ENCODE measurements around the gene MPL. TPM values are rescaled to one million over a fixed set of nuclear protein-coding genes. Genes with fewer than 3 reads are reported as not detected.

Gene MPL
- total RNA-seq, 2 experiments from 2014 or later, result not detected

DNA sequence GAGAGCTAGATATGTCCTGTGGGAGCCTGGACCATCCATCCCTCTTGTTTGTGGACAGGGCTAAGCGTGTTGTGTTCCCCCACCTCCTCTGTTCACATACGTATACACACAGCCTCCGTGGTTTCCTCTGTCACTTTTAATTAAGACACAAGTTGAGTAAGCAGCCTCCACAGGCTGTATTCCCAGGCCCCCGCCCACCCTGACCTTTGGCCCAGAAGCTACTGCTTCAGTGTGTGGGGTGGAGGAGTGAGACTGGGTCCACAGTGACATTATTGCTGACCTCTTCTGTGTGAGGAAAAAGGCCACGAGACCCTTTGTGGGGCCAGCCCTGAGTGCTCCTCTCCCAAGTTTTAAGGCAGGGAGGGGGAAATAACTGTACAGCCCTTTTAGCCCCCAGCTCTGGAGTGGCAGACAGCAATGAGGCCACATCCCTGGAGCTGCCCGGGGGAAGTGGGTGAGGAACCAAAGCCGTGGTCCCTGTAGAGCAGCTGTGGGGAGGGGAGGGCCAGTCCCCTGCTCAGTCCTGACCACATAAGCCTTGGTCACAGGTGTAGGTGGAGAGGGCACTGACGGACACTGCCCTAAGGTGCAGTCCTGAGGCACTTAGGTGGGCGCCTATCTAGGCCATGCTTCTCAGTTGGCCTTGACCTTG, 25.8 kb downstream of the MPL start:
- ATAC-seq (ENCODE audit: poor library complexity) (no peak), DNase-seq (no peak)
- Histone ChIP-seq H3K4me3 (ENCODE audit: low read length) (no peak overlapping the region), H3K9me3 (ENCODE audit: control insufficient read depth in 1 of 2, insufficient read depth in 1 of 2, low read length in 2 of 2) (no peaks in the 10 kb centered on the region), H3K27ac (ENCODE audit: low read depth in 1 of 2, low read length in 2 of 2) (no peak overlapping the region), H3K27me3 (ENCODE audit: control insufficient read depth in 1 of 2, insufficient read depth in 2 of 2, low read length in 2 of 2) (no peaks in the 10 kb centered on the region), H3K4me1 (ENCODE audit: insufficient read depth, low read length) (peaks cover 29% of the 10 kb centered on the region), H3K36me3 (ENCODE audit: insufficient read depth, low read length) (peaks cover 40% of the 10 kb centered on the region)
- ChIA-PET POLR2A (interaction anchor here (1.2 kb wide), 1 partner anchor 25 kb away, joined by 3 read pairs; no protein-coding TSS in a partner anchor), CTCF (no interaction called here)
- Mint-ChIP-seq H3K27ac (no peak overlapping the region), H3K4me1 (ENCODE audit: low read depth) (peaks cover 35% of the 10 kb centered on the region), H3K4me3 (no peak overlapping the region), H3K9me3 (no peaks in the 10 kb centered on the region), H3K36me3 (ENCODE audit: low read depth) (peaks cover 57% of the 10 kb centered on the region), H3K27me3 (no peaks in the 10 kb centered on the region)
- intact Hi-C loops (cut with DNase I, micrococcal nuclease), result loop anchor here in 1 of 2 experiments (5.0 to 10.0 kb wide), 2 partner anchors 581 to 681 kb away; partner anchors contain the start of genes IPO13 and YBX1
- TF ChIP-seq, protein P1, sequence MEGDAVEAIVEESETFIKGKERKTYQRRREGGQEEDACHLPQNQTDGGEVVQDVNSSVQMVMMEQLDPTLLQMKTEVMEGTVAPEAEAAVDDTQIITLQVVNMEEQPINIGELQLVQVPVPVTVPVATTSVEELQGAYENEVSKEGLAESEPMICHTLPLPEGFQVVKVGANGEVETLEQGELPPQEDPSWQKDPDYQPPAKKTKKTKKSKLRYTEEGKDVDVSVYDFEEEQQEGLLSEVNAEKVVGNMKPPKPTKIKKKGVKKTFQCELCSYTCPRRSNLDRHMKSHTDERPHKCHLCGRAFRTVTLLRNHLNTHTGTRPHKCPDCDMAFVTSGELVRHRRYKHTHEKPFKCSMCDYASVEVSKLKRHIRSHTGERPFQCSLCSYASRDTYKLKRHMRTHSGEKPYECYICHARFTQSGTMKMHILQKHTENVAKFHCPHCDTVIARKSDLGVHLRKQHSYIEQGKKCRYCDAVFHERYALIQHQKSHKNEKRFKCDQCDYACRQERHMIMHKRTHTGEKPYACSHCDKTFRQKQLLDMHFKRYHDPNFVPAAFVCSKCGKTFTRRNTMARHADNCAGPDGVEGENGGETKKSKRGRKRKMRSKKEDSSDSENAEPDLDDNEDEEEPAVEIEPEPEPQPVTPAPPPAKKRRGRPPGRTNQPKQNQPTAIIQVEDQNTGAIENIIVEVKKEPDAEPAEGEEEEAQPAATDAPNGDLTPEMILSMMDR (IDR thresholded peaks at IDR 0.05), result no peak

DNA sequence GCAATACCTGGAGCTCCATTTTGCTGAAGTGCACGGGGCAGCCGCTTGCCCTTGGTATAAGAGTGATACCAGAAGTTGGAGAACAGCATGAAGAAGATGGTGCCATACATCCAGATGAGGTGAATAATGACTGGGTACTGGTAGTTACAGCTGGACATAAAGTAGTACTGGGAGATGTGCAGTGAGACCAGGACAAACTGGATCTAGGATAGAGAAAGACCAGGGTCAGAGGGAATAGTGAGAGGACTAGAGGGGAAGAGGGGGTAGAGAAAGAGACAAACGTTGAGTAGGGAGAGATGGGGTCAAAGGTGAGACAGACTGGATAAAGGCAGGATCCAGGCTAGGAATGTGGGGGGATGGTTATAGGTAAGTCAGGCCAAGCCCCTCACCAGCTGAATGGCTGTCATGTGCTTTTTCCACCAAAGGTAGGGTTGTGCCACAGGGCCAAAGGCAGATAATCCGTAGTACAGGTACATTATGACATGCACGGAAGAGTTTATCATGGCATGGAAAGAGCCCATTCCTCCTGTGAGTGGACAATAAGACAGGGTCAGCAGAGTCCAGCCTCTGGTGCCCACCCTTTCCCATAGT, 26.4 kb downstream of the MPL start:
- ChIA-PET POLR2A (interaction anchor here (1.2 kb wide), 1 partner anchor 25 kb away, joined by 3 read pairs; no protein-coding TSS in a partner anchor), CTCF (no interaction called here)
- TF ChIP-seq, protein P1 (IDR thresholded peaks at IDR 0.05), result no peak
- no peak overlapping the region for H3K4me3 Mint-ChIP-seq
- H3K27ac Mint-ChIP-seq, result no peak overlapping the region
- H3K9me3 Mint-ChIP-seq, result no peaks in the 10 kb centered on the region
- Histone ChIP-seq H3K9me3 (ENCODE audit: control insufficient read depth in 1 of 2, insufficient read depth in 1 of 2, low read length in 2 of 2) (no peaks in the 10 kb centered on the region), H3K4me3 (ENCODE audit: low read length) (no peak overlapping the region), H3K27ac (ENCODE audit: low read depth in 1 of 2, low read length in 2 of 2) (no peak overlapping the region), H3K36me3 (ENCODE audit: insufficient read depth, low read length) (peaks cover 40% of the 10 kb centered on the region), H3K4me1 (ENCODE audit: insufficient read depth, low read length) (peaks cover 32% of the 10 kb centered on the region), H3K27me3 (ENCODE audit: control insufficient read depth in 1 of 2, insufficient read depth in 2 of 2, low read length in 2 of 2) (no peaks in the 10 kb centered on the region)
- peaks cover 35% of the 10 kb centered on the region for H3K4me1 Mint-ChIP-seq (ENCODE audit: low read depth)
- H3K27me3 Mint-ChIP-seq, result no peaks in the 10 kb centered on the region
- no peak for ATAC-seq (ENCODE audit: poor library complexity)
- DNase-seq, result no peak
- peaks cover 54% of the 10 kb centered on the region for H3K36me3 Mint-ChIP-seq (ENCODE audit: low read depth)
- intact Hi-C loops (cut with DNase I, micrococcal nuclease), result loop anchor here in 1 of 2 experiments (5.0 to 10.0 kb wide), 2 partner anchors 581 to 682 kb away; partner anchors contain the start of genes IPO13 and YBX1

DNA sequence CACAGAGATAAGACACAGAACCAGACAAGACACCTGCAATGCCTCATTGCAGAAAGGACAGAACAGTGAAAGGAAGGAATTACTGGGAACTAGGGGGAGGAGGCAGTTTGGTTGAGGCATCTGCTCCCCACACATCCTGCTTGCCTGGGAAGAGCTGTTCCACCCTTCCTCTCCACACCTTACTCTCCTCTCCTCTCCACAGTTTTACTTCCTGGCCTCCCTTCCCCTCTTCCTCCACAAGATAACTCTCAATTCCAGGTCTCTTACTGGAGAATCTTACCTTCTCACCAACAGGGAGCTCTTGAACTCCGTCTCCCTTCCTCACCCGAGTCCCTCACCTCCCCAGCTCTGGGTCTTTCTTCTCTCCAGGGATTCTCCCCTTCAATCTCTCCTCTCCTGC, 28.1 kb downstream of the MPL start:
- Histone ChIP-seq H3K4me1 (ENCODE audit: insufficient read depth, low read length) (peaks cover 35% of the 10 kb centered on the region), H3K36me3 (ENCODE audit: insufficient read depth, low read length) (peaks cover 40% of the 10 kb centered on the region), H3K27ac (ENCODE audit: low read depth in 1 of 2, low read length in 2 of 2) (peak overlapping the region in 1 of 2 donors; percentile 79), H3K27me3 (ENCODE audit: control insufficient read depth in 1 of 2, insufficient read depth in 2 of 2, low read length in 2 of 2) (no peaks in the 10 kb centered on the region), H3K4me3 (ENCODE audit: low read length) (no peak overlapping the region), H3K9me3 (ENCODE audit: control insufficient read depth in 1 of 2, insufficient read depth in 1 of 2, low read length in 2 of 2) (no peaks in the 10 kb centered on the region)
- Mint-ChIP-seq H3K4me3 (peak overlapping the region; percentile 77), H3K4me1 (ENCODE audit: low read depth) (peaks cover 35% of the 10 kb centered on the region), H3K27ac (peak overlapping the region; percentile 94), H3K27me3 (no peaks in the 10 kb centered on the region), H3K36me3 (ENCODE audit: low read depth) (peaks cover 54% of the 10 kb centered on the region), H3K9me3 (no peaks in the 10 kb centered on the region)
- POLR2A ChIA-PET, result interaction anchor here (0.6 kb wide), 1 partner anchor 25 kb away, joined by 3 read pairs; no protein-coding TSS in a partner anchor
- no peak for ATAC-seq (ENCODE audit: poor library complexity)
- TF ChIP-seq, protein P1 (IDR thresholded peaks at IDR 0.05), result no peak
- intact Hi-C loops (cut with DNase I, micrococcal nuclease), result loop anchor here in 1 of 2 experiments (10.0 kb wide), 1 partner anchor 579 kb away; the partner anchor contains the start of gene IPO13
- DNase-seq, result no peak
- CTCF ChIA-PET, result no interaction called here
